Activated CD4-positive, alpha-beta T cell treated with anti-CD3 and anti-CD28 coated beads for 4 hours (primary cell): Measurements from ENCODE around the gene KCNQ5.
"Not testable (repeated sequence)": the region's sequence is repeated elsewhere in the genome, so short reads cannot be mapped to it uniquely, and the experiment has no call there.

Experiments used
- DNase-seq, 2 donors: peaks; one replicate each; pipeline ENCODE4 v3.0.0-alpha.2; 2020

The KCNQ5 gene

DNA sequence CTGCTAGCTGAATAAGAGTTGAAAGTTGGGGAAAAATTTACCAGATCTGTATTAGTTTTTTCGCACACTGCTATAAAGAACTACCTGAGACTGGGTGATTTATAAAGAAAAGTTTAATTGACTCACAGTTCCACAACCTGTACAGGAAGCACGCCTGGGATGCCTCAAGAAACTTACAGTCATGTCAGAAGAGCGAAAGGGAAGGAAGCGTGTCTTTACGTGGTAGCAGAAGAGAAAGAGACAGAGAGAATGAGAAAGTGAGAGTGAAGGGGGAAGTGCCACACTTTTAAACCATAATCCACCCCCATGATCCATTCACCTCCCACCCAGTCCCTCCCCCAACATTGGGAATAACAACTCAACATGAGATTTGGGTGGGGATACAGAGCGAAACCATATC is 523.8 kb downstream of the KCNQ5 start:
- DNase-seq, result no peak

DNA sequence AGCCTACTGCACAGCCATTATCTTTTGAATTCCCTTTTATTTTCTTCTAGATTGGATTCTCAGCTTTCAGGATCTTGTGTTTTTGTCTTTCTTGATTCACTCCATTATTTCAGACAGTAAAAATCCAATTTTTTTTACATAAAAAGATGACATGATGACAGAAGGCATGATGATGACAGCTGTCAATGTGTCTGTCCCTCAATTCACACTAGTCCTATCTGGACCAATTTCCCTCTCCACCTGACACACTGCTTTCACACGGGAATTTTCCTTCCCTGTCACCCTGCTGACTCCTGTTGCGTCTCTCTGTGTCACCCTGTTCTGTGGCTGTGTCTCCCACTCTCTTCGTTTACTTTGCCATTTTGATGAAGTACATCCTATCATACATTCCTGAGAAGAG is 529.9 kb downstream of the KCNQ5 start:
- no peak for DNase-seq

DNA sequence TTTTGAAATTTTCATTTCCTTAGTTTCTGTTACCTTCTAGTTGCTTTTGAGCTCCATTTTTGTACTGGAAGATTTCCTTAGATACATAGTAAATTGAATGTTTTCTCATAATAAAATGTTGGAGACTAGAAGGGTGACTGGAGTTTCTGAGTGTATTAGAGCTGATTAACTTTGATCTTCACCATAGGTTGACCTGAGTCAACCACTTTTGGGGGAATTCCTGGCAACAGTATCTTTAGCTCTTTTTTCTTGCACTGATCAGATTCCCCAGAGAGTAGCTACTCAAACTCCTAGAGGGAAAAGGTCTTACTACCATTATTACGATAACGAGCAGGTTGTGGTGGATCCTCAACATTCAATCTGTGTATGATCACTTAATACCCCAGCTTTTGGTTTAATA is 530.7 kb downstream of the KCNQ5 start:
- no peak for DNase-seq

DNA sequence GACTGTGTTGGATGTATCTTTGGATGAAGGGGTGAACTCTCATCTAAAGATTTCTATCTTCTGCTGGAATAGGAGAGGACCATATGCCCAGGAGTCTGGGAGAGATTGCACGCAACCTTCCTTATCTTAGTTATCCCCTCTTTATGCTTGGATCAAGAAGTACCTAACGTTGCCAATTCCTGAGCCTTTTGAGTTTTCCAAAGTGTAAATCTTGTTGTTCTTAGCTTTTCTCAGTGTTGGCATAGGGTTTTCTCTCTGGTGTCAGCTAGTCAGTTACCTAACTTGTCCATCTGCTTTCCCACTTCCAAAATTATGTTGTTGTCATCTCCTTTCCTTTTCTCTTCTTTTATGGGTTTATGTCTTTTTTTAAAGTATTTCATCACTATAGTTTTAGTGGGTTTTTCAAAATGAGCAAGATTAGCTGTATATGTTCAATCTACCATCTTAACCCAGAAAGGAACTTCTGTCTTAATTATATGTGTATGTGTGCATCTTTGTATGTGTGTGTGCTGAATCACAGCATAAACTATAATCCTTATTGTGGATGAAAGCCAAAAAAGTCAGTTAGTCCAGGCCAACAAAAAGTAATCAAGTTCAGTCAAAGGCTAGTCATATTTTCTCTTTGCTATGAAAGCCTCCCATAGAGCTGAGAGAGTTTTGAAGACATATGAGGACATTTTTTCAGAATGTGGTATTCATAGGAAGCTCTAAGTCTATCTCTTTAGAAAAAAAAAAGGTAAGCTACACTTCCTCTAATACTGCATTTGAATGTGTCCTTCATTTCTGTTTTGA is 531.3 kb downstream of the KCNQ5 start:
- DNase-seq, result no peak

DNA sequence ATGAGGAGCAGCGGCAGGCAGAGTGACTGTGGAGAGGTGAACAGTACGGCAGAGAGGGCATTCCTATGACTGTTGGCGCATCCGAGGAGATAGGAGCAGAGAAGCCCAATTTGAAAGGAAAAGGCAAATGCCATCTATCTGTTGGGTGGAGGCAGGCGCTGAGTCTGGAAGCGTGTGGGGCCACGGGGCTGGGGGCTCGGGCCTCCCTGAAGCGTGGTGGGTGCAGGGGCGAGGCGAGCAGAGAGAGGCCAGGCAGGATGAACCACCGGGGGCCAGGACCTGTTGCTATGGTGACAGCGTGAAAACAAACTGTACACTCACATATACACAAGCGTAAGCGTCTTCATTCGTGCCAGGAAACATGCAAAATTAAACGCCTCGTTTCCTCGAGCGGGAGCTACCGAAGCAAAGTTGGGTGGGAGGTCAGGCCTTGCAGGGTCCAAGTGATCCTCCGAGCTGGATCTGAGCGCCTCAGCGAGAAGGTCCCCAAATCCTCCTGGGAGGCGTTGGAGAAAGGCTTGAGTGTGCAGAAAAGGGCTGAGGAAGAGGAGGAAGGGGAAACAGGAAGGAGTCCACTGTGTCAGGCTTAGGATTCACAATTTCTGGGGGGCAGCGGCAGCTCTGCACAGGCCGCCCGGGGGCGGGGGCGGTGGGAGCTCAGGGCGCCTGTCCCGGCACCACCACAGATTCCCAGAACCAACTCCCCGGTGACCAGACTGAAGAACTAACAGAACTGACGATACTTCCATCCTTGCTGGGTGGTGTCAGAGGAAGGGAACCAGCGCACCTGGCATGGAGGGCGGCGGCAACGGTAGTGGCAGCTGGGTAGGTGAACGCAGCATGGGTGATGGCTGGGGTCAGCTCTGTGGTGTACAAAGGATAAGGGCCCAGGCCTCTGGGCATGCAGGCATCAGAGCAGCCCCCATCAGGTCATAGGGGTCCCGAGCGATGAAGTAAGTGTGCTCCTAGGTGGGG is 535.2 kb downstream of the KCNQ5 start:
- DNase-seq, result no peak

DNA sequence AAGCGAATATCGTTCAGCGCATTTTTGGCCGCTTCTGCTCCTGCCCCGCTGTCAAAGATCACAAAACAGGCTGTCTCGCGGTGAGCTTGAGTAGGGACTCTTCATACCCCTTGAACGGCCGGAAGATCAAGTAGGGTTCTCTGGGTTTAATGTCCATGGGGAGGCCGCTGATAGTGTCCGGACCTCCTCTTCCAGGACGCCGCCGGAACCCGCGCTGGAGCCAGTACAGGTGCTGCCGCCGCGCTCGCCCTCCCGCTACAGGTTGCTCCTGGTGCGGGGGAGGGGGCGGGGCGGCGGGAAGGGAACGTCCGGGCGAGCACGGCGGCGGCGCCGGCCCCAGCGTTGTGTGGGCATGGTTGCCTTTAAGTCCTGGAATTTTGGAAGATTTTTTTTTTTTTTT is 536.0 kb downstream of the KCNQ5 start:
- no peak for DNase-seq

DNA sequence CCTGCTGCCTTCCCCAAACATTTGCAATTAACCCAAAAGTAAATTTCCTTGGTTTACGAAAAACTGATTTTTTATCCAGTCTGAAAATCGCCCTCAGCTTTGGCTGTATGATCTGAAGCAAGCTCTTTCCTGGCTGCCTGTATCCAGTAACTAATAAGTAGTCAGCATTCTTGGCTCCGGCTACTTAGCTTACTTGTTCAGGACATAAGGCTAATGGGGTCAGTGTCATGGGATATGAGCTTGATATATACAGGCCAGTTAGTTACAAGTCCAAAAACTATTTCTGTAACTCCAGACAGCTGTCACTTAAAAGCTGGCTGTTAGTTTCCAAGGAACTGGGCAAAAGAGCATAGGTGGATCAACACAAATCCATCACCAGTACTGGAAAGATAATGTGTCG is 547.2 kb downstream of the KCNQ5 start:
- no peak for DNase-seq

DNA sequence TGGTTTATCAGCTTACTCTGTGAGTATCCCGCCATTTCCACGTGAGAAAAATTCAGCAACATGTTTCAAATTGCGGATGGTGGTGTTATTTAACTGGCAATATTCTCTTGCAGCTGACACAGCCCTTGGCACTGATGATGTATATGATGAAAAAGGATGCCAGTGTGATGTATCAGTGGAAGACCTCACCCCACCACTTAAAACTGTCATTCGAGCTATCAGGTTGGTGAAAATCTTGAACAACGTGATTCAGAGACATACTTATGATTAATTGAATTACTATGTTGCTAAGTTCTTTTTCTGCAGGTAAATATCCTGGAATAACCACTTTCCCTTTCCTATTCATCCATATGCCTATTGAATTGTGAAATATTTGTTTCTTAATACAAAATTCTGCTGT is 547.8 kb downstream of the KCNQ5 start:
- DNase-seq, result no peak

DNA sequence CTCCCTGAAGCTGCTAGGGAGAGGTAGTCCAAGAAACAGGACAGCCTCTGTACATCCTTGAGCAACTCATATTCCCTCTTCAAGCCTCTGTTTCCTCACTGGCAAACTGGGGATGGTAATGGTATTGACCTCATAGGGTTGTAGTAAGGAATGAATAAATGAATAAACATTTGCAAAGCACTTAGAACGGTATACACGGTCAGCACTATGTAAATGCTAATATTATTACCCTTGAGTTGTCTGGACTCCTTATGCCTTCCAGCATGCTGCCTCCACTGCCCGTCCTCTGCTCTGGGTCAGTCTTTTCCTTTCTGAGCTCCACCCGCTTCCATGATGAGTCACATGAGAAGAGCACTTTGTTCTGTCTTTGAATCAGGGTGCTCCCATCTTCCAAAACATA is 552.8 kb downstream of the KCNQ5 start:
- no peak for DNase-seq

DNA sequence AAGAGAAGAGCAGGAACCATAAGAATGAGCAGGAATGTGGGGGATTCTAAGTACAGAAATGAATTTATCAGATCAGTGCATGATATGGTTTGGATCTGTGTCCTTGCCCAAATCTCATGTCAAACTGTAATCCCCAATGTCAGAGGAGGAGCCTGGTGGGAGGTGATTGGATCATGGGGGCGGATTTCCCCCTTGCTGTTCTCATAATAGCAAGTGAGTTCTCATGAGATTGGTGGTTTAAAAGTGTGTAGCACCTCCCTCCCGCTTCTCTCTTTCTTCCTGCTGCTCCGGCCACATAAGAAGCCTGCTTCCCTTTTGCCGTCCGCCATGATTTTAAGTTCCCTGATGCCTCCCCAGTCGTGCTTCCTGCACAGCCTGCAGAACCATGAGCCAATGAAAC is 554.2 kb downstream of the KCNQ5 start:
- no peak for DNase-seq

DNA sequence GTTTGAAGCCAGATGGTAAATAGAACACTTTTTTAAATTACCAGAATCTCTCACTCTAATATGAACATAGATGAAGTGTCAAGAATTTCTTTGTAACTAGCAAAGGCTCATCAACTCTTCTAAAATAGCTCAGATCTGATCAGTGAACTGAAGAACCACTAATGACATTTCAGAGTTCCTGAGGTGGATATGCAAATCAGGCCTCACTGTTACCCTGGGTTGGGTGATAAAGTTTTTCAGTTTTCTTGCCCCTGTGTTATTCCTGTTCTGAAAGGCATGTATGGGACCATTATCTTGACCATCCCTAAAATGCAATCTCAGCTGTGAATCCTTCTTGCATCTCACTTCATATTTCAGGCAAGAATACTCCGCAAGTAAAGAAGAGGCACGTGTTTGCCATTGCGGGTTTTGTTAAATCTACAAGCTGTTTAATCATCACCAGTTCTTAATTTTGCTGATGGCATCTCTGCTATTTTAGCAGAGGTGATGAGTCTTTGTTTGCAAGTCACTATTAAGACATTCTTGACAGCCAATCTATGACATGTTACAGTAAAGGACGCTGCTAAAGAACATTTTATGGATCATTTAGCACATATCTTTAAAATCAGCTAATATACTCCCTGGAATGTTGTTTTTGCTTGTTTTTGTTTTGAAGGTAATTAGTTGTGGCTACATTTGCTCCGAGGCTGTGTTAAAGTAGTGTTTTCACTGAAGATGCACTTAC is 555.5 kb downstream of the KCNQ5 start:
- DNase-seq, result no peak

DNA sequence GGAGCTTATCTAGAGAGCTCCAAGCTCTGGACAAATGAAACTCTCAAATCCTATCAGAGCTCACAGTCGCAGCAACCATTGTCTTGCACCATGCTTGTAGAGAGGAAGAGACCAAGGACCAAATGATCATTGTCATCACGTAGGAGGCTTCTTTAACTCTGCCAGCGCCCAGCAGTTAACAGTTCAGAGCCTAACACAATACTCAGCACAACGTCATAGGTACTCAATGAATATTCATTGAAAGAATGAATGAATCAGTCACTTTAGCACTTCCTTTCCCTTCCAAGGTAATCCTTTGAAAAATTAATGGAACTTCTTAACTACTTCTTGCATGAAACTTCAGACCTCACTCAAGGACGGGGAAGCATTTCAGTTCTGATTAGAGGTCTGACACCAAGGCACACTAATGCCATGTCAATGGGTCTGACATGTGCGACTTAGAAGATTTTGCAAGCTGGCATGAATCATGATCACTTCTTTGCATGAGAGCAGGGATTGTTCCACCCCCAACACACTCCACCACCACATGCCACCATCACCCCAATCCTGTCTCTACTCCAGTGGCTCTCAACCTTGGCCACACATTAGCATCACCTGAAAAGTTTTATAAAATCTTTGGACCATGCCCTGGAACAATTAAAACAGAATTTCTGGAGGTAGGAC is 558.3 kb downstream of the KCNQ5 start:
- DNase-seq, result no peak

DNA sequence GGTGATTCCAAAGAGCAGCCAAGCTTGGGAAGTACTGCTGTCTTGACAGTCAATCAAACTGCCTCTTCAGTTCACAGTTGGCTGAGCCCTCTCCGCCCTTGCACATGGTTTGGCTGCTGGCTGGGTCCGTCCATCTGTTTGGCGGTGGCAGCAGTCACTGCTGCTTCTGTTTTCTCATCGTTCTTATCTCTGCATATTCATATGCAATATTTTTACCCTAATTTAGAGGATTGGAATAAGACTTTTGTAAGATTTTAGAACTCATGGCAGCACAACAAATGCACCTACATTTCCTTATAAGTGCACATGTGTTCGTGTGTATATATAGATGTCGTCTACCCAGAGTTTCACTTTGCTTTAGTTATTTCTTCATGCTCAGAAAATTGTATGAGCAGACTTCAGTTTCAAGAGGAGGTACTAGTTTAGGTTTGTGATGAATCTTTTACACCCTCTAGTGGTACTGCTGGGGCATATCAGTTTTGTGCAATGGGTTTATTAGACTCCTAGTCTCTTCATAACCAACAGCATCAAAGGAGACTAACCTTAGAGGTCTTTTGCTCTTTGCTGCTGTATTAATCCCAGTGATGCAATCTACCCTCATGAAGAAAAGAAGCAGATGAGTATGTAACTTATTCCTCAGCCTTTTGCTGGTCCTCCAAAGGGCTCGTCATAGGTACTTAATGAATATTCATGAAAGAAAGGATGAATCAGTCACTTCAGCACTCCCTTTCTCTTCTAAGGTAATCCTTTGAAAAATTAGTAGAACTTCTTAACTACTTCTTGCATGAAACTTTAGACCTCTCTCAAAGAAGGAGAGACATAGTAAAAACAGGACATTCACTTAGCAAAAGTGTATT is 559.1 kb downstream of the KCNQ5 start:
- DNase-seq, result peak; percentile 2 to 9

DNA sequence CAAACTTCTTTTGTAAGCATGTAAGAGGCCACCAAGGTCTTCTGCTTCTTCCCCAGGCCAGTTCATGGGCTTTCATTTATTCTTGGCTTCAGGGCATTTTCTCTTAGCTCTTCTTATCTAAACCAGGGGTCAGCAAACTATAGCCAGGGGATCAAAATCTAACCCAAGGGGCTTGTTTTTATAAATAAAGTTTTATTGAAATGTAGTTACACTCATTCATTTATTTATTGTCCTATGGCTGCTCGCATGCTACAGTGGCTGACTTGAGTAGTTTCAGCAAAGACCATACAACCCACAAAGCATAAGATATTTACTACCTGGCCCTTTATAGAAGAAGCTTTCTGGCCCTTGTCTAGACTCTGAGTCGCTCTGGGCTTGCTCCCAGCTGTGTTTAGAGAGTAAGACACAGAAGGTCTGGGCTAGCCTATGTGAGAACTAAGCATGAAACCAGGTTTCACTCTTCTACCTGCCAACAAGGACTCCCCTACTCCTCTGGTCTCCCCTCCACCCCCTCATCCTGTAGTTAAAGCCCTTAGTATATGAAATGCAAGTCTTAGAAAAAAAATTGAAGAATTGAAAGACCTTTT is 560.2 kb downstream of the KCNQ5 start:
- no peak for DNase-seq

DNA sequence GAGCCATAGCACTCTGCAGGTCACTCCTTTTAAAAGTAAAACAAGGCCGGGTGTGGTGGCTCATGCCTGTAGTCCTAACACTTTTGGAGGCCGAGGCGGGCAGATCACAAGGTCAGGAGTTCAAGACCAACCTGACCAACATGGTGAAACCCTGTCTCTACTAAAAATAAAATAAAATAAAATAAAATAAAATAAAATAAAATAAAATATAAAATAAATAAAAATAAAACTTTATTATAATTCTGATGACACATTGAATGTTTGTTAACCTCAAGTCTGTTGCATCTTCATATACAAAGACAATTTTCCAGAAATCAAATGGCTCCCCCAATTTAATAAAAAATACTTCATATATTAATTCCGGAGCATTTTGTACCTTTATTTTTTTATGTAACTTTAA is 571.4 kb downstream of the KCNQ5 start:
- DNase-seq, result not testable (repeated sequence)

DNA sequence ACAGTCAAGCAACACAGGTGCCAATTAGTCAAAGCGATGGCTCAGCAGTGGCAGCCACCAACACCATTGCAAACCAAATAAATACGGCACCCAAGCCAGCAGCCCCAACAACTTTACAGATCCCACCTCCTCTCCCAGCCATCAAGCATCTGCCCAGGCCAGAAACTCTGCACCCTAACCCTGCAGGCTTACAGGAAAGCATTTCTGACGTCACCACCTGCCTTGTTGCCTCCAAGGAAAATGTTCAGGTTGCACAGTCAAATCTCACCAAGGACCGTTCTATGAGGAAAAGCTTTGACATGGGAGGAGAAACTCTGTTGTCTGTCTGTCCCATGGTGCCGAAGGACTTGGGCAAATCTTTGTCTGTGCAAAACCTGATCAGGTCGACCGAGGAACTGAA is 572.9 kb downstream of the KCNQ5 start:
- DNase-seq, result no peak

DNA sequence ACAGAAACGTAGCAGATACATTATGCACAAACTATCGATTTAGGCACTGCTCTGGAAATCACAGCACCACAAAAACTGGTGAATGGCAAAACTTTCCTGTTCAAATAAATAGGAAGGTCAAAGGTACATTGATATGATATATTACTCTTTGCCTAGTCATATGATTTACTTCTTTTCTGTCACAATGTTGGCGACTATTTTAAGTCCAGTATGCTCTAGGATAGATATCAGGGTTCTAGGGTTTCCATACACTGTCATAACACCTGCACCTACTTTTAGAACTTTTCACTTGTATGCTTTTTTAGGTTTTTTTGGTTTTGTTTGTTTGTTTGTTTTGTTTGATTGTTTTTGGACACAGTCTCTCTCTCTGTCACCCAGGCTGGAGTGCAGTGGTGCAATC is 578.4 kb downstream of the KCNQ5 start:
- DNase-seq, result no peak

DNA sequence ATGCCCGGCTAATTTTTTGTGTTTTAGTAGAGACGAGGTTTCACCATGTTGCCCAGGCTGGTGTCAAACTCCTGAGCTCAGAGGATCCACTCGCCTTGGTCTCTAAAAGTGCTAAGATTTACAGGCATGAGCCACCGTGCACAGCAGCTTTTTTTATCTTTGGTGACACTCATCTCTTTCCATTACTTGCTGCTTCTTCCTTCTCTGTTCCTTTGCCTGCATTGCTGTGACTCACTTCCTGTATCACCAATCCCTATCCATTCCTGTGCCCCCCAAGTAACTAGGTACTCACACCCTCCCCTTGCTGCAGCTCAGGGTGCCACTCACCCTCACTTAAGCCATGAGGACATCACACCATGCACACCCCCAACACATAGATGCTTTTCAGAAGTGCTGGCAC is 578.9 kb downstream of the KCNQ5 start:
- DNase-seq, result no peak

DNA sequence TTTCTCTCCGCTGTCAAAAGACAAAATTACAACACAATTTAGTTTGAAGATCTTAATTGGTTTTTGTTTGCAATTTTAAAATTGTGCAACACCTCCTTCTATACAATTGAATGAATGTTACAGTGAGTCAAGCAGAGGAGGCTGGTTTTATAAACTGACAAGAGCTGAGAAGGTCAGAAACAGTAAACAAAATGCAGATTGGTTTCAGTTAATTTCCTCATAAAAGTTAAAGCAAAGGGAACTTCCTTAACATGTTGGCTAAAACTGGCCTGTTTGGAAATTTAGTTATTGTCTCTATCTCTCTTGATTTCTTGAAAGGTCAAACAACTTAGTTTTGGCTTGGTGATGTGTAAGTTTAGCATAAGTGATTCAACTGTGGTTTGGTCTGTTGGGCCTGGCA is 581.2 kb downstream of the KCNQ5 start:
- DNase-seq, result no peak

DNA sequence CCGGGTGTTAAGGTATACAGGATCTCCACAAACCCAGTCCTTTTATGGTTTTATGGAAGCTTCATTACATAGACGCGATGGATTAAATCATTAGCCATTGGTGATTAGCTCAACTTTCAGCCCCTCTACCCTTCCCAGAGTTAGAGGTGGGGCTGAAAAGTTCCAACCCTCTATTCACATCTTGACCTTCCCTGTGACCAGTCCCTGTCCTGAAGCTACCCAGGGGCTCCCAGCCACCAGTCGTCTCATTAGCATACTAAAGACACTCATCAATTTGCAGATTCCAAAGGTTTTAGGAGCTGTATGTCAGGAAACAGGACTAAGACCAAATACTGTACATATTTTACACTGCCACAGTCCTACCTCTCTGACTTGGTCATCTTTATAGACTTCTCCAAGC is 582.4 kb downstream of the KCNQ5 start:
- DNase-seq, result no peak

DNA sequence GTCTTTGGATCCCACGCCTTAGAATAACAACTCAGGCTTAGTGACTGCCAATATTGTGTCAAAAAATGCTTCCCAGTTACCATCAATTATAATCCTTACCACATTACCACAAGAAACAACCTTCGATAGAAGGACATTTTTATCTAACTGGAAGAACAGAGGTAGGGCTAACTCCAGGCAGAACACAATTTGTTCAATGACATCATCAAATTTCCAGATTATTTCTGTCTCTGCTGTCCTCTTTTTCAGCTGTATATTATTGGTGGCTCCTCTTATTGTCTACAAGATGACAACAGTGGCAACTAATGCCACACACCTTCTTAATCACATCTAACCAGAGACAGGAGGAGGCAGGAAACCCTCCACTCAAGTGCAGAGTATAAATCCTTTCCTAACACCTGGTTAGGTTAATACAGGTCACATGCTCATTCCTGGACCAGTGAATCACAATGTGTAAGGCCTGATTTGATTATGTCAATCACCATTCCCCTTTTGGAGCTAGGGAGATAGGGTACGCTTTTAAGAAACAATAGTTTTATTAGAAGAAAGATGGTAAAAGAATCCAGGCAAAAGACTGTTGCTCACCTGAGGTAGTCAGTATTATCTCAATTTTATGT is 585.5 kb downstream of the KCNQ5 start:
- DNase-seq, result no peak
